Astrocyte (in vitro differentiated cells and primary cell): ENCODE data around the gene BTG2.

Experiments
- EZH2 ChIP-seq: IDR thresholded peaks from 2 replicates; pipeline ENCODE4 v1.6.1; 2012; ENCODE audit warnings: mild to moderate bottlenecking, low read length, inconsistent platforms; ENCODE audit not compliant: insufficient read depth
- TF ChIP-seq, protein P1 (sequence below): IDR thresholded peaks from 2 replicates; pipeline ENCODE4 v1.5.1; 2011; ENCODE audit warnings: low read depth, mild to moderate bottlenecking, inconsistent platforms, low read length, moderate library complexity; ENCODE audit not compliant: insufficient read depth

GRCh38 chr1:203305809-203306088 is 430 bp downstream of the BTG2 start:
- TF ChIP-seq, protein P1, sequence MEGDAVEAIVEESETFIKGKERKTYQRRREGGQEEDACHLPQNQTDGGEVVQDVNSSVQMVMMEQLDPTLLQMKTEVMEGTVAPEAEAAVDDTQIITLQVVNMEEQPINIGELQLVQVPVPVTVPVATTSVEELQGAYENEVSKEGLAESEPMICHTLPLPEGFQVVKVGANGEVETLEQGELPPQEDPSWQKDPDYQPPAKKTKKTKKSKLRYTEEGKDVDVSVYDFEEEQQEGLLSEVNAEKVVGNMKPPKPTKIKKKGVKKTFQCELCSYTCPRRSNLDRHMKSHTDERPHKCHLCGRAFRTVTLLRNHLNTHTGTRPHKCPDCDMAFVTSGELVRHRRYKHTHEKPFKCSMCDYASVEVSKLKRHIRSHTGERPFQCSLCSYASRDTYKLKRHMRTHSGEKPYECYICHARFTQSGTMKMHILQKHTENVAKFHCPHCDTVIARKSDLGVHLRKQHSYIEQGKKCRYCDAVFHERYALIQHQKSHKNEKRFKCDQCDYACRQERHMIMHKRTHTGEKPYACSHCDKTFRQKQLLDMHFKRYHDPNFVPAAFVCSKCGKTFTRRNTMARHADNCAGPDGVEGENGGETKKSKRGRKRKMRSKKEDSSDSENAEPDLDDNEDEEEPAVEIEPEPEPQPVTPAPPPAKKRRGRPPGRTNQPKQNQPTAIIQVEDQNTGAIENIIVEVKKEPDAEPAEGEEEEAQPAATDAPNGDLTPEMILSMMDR = no peak
- no peak for TF ChIP-seq EZH2
